Endothelial cell of umbilical vein (primary cell): Measurements from ENCODE around the gene TMEM229B.

Experiments used
- CTCF ChIP-seq, 2 donors: IDR thresholded peaks; 1 replicate in 1 of 2; 2 replicates in 1 of 2; pipeline ENCODE4 v1.5.1; 2011; ENCODE audit warnings: low read length in 2 of 2, mild to moderate bottlenecking in 2 of 2, moderate library complexity in 2 of 2, control low read depth in 1 of 2, inconsistent platforms in 1 of 2, low read depth in 1 of 2; ENCODE audit not compliant: insufficient read depth in 1 of 2; ENCODE audit errors: extremely low read depth in 1 of 2
- EZH2 ChIP-seq: IDR thresholded peaks from 2 replicates; pipeline ENCODE4 v1.6.1; 2012; ENCODE audit warnings: borderline replicate concordance, low read depth, mild to moderate bottlenecking, moderate library complexity, low read length, inconsistent platforms; ENCODE audit not compliant: severe bottlenecking
- FOS ChIP-seq: IDR thresholded peaks from 2 replicates; pipeline ENCODE4 v1.6.1; 2011; ENCODE audit warnings: mild to moderate bottlenecking, low read length, moderate library complexity, borderline replicate concordance; ENCODE audit not compliant: insufficient read depth
- GATA2 ChIP-seq: IDR thresholded peaks from 2 replicates; pipeline ENCODE4 v1.7.0; 2011; ENCODE audit warnings: low read depth, mild to moderate bottlenecking, moderate library complexity, mixed read lengths, low read length; ENCODE audit not compliant: insufficient read length, insufficient read depth
- JUN ChIP-seq: IDR thresholded peaks from 2 replicates; pipeline ENCODE4 v1.6.1; 2011; ENCODE audit warnings: borderline replicate concordance, low read depth; ENCODE audit not compliant: insufficient read length, insufficient read depth
- MAX ChIP-seq: IDR thresholded peaks from 2 replicates; pipeline ENCODE4 v1.6.1; 2011; ENCODE audit not compliant: insufficient read depth, insufficient read length
- MYC ChIP-seq: IDR thresholded peaks from one replicate; pipeline ENCODE4 v1.6.1; 2011; ENCODE audit warnings: mild to moderate bottlenecking, low read depth, low read length
- POLR2A ChIP-seq: IDR thresholded peaks from 2 replicates; pipeline ENCODE4 v1.6.1; 2012; ENCODE audit warnings: low read depth, mild to moderate bottlenecking, control low read depth, low read length
- POLR2AphosphoS5 ChIP-seq: IDR thresholded peaks from 2 replicates; pipeline ENCODE4 v1.6.1; 2012; ENCODE audit warnings: low read depth, mild to moderate bottlenecking, control low read depth, low read length, moderate library complexity; ENCODE audit not compliant: insufficient read depth

- TF ChIP-seq EZH2 (no peak), POLR2A (no peak), CTCF (IDR thresholded peaks at IDR 0.05; ENCODE audit: extremely low read depth in 1 of 2, insufficient read depth in 1 of 2, low read depth in 1 of 2, low read length in 2 of 2) (no peak), POLR2AphosphoS5 (no peak), JUN (no peak), MAX (no peak), MYC (no peak), FOS (no peak), GATA2 (no peak)
Measured at GRCh38 chr14:67492538-67492937, 4.0 kb upstream of the TMEM229B start.
